HepG2 (cell line): Measurements from ENCODE around the gene FBXW2. TPM values are rescaled to one million over a fixed set of nuclear protein-coding genes. Genes with fewer than 3 reads are reported as not detected.

ENCODE experiments used
- CBX5 ChIP-seq: sonication (generic); formaldehyde crosslinking; IDR thresholded peaks from 2 replicates; pipeline ENCODE4 v1.4.0; 2020; ENCODE audit warnings: missing genetic modification reagents, borderline replicate concordance
- ELF1 ChIP-seq: sonication (generic); formaldehyde crosslinking; IDR thresholded peaks from 2 replicates; pipeline ENCODE4 v1.4.0; 2020; ENCODE audit warnings: missing genetic modification reagents
- GTF2F1 ChIP-seq: fragments of 150-350 bp; IDR thresholded peaks from 2 replicates; pipeline ENCODE4 v1.6.1; 2014; ENCODE audit warnings: low read length
- KDM4B ChIP-seq: sonication (generic); formaldehyde crosslinking; IDR thresholded peaks from 2 replicates; pipeline ENCODE4 v1.4.0; 2020; ENCODE audit warnings: missing genetic modification reagents
- MEIS2 ChIP-seq: sonication (generic); formaldehyde crosslinking; IDR thresholded peaks from 2 replicates; pipeline ENCODE4 v1.9.0; 2021; ENCODE audit warnings: mild to moderate bottlenecking, missing genetic modification reagents
- MLLT10 ChIP-seq: sonication (generic); formaldehyde crosslinking; IDR thresholded peaks from 2 replicates; pipeline ENCODE4 v1.4.0; 2020; ENCODE audit warnings: missing genetic modification reagents
- NR2F2 ChIP-seq: IDR thresholded peaks from 2 replicates; pipeline ENCODE4 v1.6.1; 2012; ENCODE audit warnings: low read depth, inconsistent platforms, borderline replicate concordance
- PAF1 ChIP-seq: IDR thresholded peaks from 2 replicates; pipeline ENCODE4 v1.6.1; 2016; ENCODE audit warnings: missing genetic modification reagents, missing compliant biosample characterization
- PPARG ChIP-seq: conservative IDR thresholded peaks from 2 replicates; pipeline ENCODE4 v1.6.1; 2016; ENCODE audit warnings: missing biosample characterization, missing genetic modification reagents
- RAD21 ChIP-seq: fragments of 450-650 bp; formaldehyde crosslinking; IDR thresholded peaks from 2 replicates; pipeline ENCODE4 v1.5.0; 2020; ENCODE audit warnings: mild to moderate bottlenecking
- RFXANK ChIP-seq: IDR thresholded peaks from 2 replicates; pipeline ENCODE4 v1.6.1; 2016
- SIX1 ChIP-seq: sonication (generic); formaldehyde crosslinking; IDR thresholded peaks from 2 replicates; pipeline ENCODE4 v1.4.0; 2020; ENCODE audit warnings: missing genetic modification reagents, borderline replicate concordance
- TAF15 ChIP-seq: fragments of 200-400 bp; formaldehyde crosslinking; IDR thresholded peaks from one replicate; pipeline ENCODE4 v1.6.1; 2018; ENCODE audit warnings: mild to moderate bottlenecking, low read depth, low read length; ENCODE audit not compliant: poor library complexity, severe bottlenecking
- THAP11 ChIP-seq: IDR thresholded peaks from 2 replicates; pipeline ENCODE4 v1.6.1; 2016; ENCODE audit warnings: missing biosample characterization, missing genetic modification reagents
- TMF1 ChIP-seq: sonication (generic); formaldehyde crosslinking; IDR thresholded peaks from 2 replicates; pipeline ENCODE4 v1.8.1; 2022; ENCODE audit warnings: low read depth, missing genetic modification reagents
- ZC3H4 ChIP-seq: sonication (generic); formaldehyde crosslinking; IDR thresholded peaks from 2 replicates; pipeline ENCODE4 v1.4.0; 2020; ENCODE audit warnings: missing genetic modification reagents, borderline replicate concordance
- ZNF121 ChIP-seq: sonication (generic); formaldehyde crosslinking; IDR thresholded peaks from 2 replicates; pipeline ENCODE4 v1.5.0; 2020; ENCODE audit warnings: mild to moderate bottlenecking, missing genetic modification reagents
- ZNF234 ChIP-seq: sonication (generic); formaldehyde crosslinking; conservative IDR thresholded peaks from 2 replicates; pipeline ENCODE4 v1.5.1; 2020; ENCODE audit warnings: mild to moderate bottlenecking, missing genetic modification reagents
- ZNF468 ChIP-seq: sonication (generic); formaldehyde crosslinking; IDR thresholded peaks from 2 replicates; pipeline ENCODE4 v1.8.0; 2022; ENCODE audit warnings: mild to moderate bottlenecking, moderate library complexity, missing genetic modification reagents
- ZNF557 ChIP-seq: sonication (generic); formaldehyde crosslinking; IDR thresholded peaks from 2 replicates; pipeline ENCODE4 v1.4.0; 2020; ENCODE audit warnings: missing genetic modification reagents
- ZNF562 ChIP-seq: sonication (generic); formaldehyde crosslinking; IDR thresholded peaks from 2 replicates; pipeline ENCODE4 v1.8.0; 2022; ENCODE audit warnings: missing genetic modification reagents, borderline replicate concordance
- ZNF614 ChIP-seq: IDR thresholded peaks from 2 replicates; pipeline ENCODE4 v1.6.1; 2018; ENCODE audit warnings: missing biosample characterization, missing genetic modification reagents, inconsistent platforms, borderline replicate concordance
- polyA plus RNA-seq, 8 experiments: library from polyadenylated mRNA; depleted of rRNA in 3 of 8; stranded (reverse) in 7 of 8; unstranded in 1 of 8; fragments of >200 nt; fragmentation: Illumina TruSeq in 4 of 8; extraction: Trizol in 4 of 8; gene quantifications; 2 replicates each; pipeline versions ENCODE4 v1.2.1 to v1.2.3, GENCODE V29; 2011 to 2016; ENCODE audit warnings: low read depth in 4 of 8, missing spikeins in 1 of 8, mixed read lengths in 1 of 8; ENCODE audit not compliant: insufficient read depth in 1 of 8
- total RNA-seq, 5 experiments: library from RNA; depleted of rRNA; stranded (reverse); fragments of >200 nt; fragmentation: Illumina TruSeq; extraction: Trizol; gene quantifications; 2 replicates each; pipeline ENCODE4 v1.2.3, GENCODE V29; 2016; ENCODE audit warnings: low read depth in 1 of 5
- TF ChIP-seq, protein P1 (sequence below), 2 experiments: sonication (generic) in 1 of 2; formaldehyde crosslinking in 1 of 2; IDR thresholded peaks; 2 replicates each; pipeline versions ENCODE4 v1.4.0 to v1.6.1; 2018 to 2020; ENCODE audit warnings: missing genetic modification reagents in 2 of 2, borderline replicate concordance in 1 of 2, low read depth in 1 of 2, mild to moderate bottlenecking in 1 of 2, missing biosample characterization in 1 of 2
- TF ChIP-seq, protein P2 (sequence below): sonication (generic); formaldehyde crosslinking; IDR thresholded peaks from 2 replicates; pipeline ENCODE4 v1.8.0; 2022; ENCODE audit warnings: missing genetic modification reagents, low read depth, mild to moderate bottlenecking, borderline replicate concordance
- TF ChIP-seq, protein P3 (sequence below): sonication (generic); formaldehyde crosslinking; IDR thresholded peaks from 2 replicates; pipeline ENCODE4 v1.5.1; 2020; ENCODE audit warnings: mild to moderate bottlenecking, missing genetic modification reagents, borderline replicate concordance

FBXW2 gene
- total and polyA plus RNA-seq, 2 of the 13 experiments (the other 11 are each of a cell fraction or from before 2014, with no cell fraction given) = 35.4 to 43.1 TPM

DNA sequence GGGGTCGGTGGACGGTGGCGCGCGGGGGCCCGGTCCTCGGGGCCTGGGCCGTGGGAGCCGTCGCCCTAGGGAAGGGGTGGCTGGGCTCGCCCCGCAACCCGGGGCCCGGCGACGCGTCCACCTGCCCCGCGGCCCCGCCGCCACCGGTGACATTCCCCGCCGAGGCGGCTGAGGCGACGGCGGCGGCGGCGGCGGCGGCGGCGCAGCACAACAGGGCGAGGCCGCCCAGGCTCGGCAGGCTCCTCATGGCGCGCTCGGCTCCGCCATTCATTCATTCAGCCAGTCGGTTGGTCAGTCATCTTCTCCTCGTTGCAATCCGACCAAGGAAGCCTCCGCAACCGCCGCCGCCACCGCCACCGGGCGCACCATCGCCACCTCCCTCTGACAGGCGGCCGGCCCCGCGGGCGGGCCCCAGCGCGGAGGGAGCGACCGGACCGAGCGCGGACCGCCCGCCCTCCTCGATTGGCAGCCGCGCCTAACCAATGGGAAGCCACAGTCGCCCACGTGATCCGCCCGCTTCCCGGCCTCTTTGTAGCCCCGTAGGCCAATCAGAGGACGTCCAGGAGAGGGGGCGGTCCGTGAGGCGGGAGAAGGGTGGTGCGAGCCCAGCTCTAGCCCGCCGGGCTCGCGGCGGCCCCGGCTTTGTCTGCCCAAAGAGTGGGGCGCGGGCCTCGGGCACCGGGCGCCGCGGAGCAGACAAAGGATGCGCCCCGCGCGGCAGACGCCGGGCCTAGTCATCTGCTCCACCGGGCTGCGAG lies 78.9 kb downstream of the FBXW2 start, which contains the start of gene MEGF9 (continued):
- TF ChIP-seq, protein P1, sequence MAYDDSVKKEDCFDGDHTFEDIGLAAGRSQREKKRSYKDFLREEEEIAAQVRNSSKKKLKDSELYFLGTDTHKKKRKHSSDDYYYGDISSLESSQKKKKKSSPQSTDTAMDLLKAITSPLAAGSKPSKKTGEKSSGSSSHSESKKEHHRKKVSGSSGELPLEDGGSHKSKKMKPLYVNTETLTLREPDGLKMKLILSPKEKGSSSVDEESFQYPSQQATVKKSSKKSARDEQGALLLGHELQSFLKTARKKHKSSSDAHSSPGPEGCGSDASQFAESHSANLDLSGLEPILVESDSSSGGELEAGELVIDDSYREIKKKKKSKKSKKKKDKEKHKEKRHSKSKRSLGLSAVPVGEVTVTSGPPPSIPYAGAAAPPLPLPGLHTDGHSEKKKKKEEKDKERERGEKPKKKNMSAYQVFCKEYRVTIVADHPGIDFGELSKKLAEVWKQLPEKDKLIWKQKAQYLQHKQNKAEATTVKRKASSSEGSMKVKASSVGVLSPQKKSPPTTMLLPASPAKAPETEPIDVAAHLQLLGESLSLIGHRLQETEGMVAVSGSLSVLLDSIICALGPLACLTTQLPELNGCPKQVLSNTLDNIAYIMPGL (CRISPR knock-in tag; IDR thresholded peaks at IDR 0.05; ENCODE audit: borderline replicate concordance in 1 of 2, low read depth in 1 of 2) = peak; percentile 46 to 54; a peak in 2 of 4 replicates
- TF ChIP-seq MLLT10 (CRISPR knock-in tag) = no peak
- no peak for TF ChIP-seq ZC3H4 (CRISPR knock-in tag)
- TF ChIP-seq TAF15 = no peak
- no peak for TF ChIP-seq ZNF614 (CRISPR knock-in tag)
- TF ChIP-seq ZNF468 (CRISPR knock-in tag) = no peak
- peak; percentile 68 for TF ChIP-seq THAP11 (CRISPR knock-in tag)
- TF ChIP-seq PPARG = no peak
- TF ChIP-seq, protein P2, sequence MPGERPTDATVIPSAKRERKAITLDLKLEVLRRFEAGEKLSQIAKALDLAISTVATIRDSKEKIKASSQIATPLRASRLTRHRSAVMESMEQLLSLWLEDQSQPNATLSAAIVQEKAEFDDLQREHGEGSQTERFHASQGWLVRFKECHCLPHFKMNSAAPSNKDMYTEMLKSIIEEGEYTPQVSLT (CRISPR knock-in tag) = no peak
- TF ChIP-seq ZNF557 (CRISPR knock-in tag) = no peak
- TF ChIP-seq GTF2F1 = no peak
- TF ChIP-seq ELF1 = no peak
- no peak for TF ChIP-seq NR2F2
- TF ChIP-seq ZNF234 = no peak
- TF ChIP-seq CBX5 (CRISPR knock-in tag) = no peak
- no peak for TF ChIP-seq ZNF121 (CRISPR knock-in tag)
- no peak for TF ChIP-seq TMF1
- TF ChIP-seq RAD21 (CRISPR knock-in tag) = peak; percentile 15
- TF ChIP-seq RFXANK (CRISPR knock-in tag) = no peak
- TF ChIP-seq PAF1 = no peak
- TF ChIP-seq, protein P3, sequence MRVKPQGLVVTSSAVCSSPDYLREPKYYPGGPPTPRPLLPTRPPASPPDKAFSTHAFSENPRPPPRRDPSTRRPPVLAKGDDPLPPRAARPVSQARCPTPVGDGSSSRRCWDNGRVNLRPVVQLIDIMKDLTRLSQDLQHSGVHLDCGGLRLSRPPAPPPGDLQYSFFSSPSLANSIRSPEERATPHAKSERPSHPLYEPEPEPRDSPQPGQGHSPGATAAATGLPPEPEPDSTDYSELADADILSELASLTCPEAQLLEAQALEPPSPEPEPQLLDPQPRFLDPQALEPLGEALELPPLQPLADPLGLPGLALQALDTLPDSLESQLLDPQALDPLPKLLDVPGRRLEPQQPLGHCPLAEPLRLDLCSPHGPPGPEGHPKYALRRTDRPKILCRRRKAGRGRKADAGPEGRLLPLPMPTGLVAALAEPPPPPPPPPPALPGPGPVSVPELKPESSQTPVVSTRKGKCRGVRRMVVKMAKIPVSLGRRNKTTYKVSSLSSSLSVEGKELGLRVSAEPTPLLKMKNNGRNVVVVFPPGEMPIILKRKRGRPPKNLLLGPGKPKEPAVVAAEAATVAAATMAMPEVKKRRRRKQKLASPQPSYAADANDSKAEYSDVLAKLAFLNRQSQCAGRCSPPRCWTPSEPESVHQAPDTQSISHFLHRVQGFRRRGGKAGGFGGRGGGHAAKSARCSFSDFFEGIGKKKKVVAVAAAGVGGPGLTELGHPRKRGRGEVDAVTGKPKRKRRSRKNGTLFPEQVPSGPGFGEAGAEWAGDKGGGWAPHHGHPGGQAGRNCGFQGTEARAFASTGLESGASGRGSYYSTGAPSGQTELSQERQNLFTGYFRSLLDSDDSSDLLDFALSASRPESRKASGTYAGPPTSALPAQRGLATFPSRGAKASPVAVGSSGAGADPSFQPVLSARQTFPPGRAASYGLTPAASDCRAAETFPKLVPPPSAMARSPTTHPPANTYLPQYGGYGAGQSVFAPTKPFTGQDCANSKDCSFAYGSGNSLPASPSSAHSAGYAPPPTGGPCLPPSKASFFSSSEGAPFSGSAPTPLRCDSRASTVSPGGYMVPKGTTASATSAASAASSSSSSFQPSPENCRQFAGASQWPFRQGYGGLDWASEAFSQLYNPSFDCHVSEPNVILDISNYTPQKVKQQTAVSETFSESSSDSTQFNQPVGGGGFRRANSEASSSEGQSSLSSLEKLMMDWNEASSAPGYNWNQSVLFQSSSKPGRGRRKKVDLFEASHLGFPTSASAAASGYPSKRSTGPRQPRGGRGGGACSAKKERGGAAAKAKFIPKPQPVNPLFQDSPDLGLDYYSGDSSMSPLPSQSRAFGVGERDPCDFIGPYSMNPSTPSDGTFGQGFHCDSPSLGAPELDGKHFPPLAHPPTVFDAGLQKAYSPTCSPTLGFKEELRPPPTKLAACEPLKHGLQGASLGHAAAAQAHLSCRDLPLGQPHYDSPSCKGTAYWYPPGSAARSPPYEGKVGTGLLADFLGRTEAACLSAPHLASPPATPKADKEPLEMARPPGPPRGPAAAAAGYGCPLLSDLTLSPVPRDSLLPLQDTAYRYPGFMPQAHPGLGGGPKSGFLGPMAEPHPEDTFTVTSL = no peak
- no peak for TF ChIP-seq ZNF562 (CRISPR knock-in tag)
- TF ChIP-seq SIX1 (CRISPR knock-in tag) = no peak
- TF ChIP-seq MEIS2 (CRISPR knock-in tag) = no peak
- TF ChIP-seq KDM4B = no peak
